Measurements from ENCODE around the gene GBP6. TPM values are rescaled to one million over a fixed set of nuclear protein-coding genes. Genes with fewer than 3 reads are reported as not detected.

GBP6 gene
- total and polyA plus RNA-seq, 12 donors: 0.07 to 0.14 (median 0.10) TPM; not detected in 8

GRCh38 chr1:89354205-89354604 lies 9.7 kb upstream of the GBP6 start:
- Histone ChIP-seq H3K9me3 (no peaks in the 10 kb centered on the region), H3K4me1 (peaks cover 0 to 32% (median 0%) of the 10 kb centered on the region in 9 donors), H3K27me3 (no peaks in the 10 kb centered on the region), H3K27ac (peak overlapping the region in 1 of 10 donors; percentile 72), H3K36me3 (no peaks in the 10 kb centered on the region), H3K4me3 (no peak overlapping the region)
- intact Hi-C loops (cut with DNase I): loop anchor here in 5 of 10 donors (10.0 kb wide), 6 partner anchors 89 to 269 kb away; partner anchors contain the start of gene GBP4 (in 2 of the 5)
- 79 to 89% methylated on average over 3 of the region's 3 CpGs for WGBS, 2 donors
- TF ChIP-seq CTCF (IDR thresholded peaks at IDR 0.05): no peak
- ATAC-seq (no peak), DNase-seq (no peak)

- Histone ChIP-seq H3K27ac (peak overlapping the region in 1 of 10 donors; percentile 72), H3K36me3 (no peaks in the 10 kb centered on the region), H3K4me1 (peaks cover 0 to 32% (median 0%) of the 10 kb centered on the region in 9 donors), H3K4me3 (no peak overlapping the region), H3K27me3 (no peaks in the 10 kb centered on the region), H3K9me3 (no peaks in the 10 kb centered on the region)
- TF ChIP-seq CTCF (IDR thresholded peaks at IDR 0.05): no peak
- 86 to 87% methylated on average over 1 of the region's 1 CpG for WGBS, 2 donors
- DNase-seq (no peak), ATAC-seq (no peak)
- intact Hi-C loops (cut with DNase I): loop anchor here (5.0 to 10.0 kb wide), 10 partner anchors 90 to 358 kb away; partner anchors contain the start of gene GBP4 (in 6 of the 10)
These were observed 8.8 kb upstream of the GBP6 start for GRCh38 chr1:89355056-89355455.

- Histone ChIP-seq H3K9me3 (no peaks in the 10 kb centered on the region), H3K36me3 (no peaks in the 10 kb centered on the region), H3K27ac (no peak overlapping the region), H3K4me1 (peaks cover 0 to 30% (median 0%) of the 10 kb centered on the region in 9 donors), H3K4me3 (no peak overlapping the region), H3K27me3 (no peaks in the 10 kb centered on the region)
- intact Hi-C loops (cut with DNase I): loop anchor here (5.0 to 10.0 kb wide), 10 partner anchors 92 to 360 kb away; partner anchors contain the start of gene GBP4 (in 6 of the 10)
- no peak for DNase-seq
- ATAC-seq: no peak
- 87 to 91% methylated on average over 8 of the region's 8 CpGs for WGBS, 2 donors
- TF ChIP-seq CTCF (IDR thresholded peaks at IDR 0.05): no peak
These were observed 7.0 kb upstream of the GBP6 start for GRCh38 chr1:89356658-89357400.

- TF ChIP-seq CTCF (IDR thresholded peaks at IDR 0.05): peak; percentile 57 to 93 (median 85)
- H3K36me3 ChIP-seq: no peaks in the 10 kb centered on the region
- no peak overlapping the region for H3K4me3 ChIP-seq
- H3K27ac ChIP-seq: peak overlapping the region in 4 of 10 donors; percentile 2 to 44 (median 14)
- peaks cover 0 to 27% (median 6%) of the 10 kb centered on the region in 9 donors for H3K4me1 ChIP-seq
- H3K9me3 ChIP-seq: no peaks in the 10 kb centered on the region
- WGBS, 2 donors: 13 to 19% methylated on average over 8 of the region's 8 CpGs
- peak; percentile 70 to 83 for DNase-seq
- H3K27me3 ChIP-seq: no peaks in the 10 kb centered on the region
- intact Hi-C loops (cut with DNase I): loop anchor here (1.0 to 10.0 kb wide), 15 partner anchors 94 to 361 kb away; partner anchors contain the start of gene GBP4 (in 6 of the 10)
- peak; percentile 79 to 96 (median 90) for ATAC-seq
These were observed 5.5 kb upstream of the GBP6 start for GRCh38 chr1:89358287-89358893.
